Measurements from ENCODE around the gene MYO1D. TPM values are rescaled to one million over a fixed set of nuclear protein-coding genes. Genes with fewer than 3 reads are reported as not detected.

The MYO1D gene
- total and polyA plus RNA-seq, 8 donors = 11.6 to 727 (median 73.4) TPM

GRCh38 chr17:32862940-32863339 is 14.0 kb downstream of the MYO1D start:
- no peak for TF ChIP-seq CTCF (IDR thresholded peaks at IDR 0.05)
- TF ChIP-seq POLR2A (IDR thresholded peaks at IDR 0.05) = no peak
- TF ChIP-seq POLR2AphosphoS5 (IDR thresholded peaks at IDR 0.05) = no peak
- TF ChIP-seq EP300 (IDR thresholded peaks at IDR 0.05) = no peak
- Histone ChIP-seq H3K27me3 (no peaks in the 10 kb centered on the region), H3K4me1 (peaks cover 0 to 30% (median 13%) of the 10 kb centered on the region in 4 donors), H3K27ac (no peak overlapping the region), H3K36me3 (no peaks in the 10 kb centered on the region), H3K9me3 (no peaks in the 10 kb centered on the region), H3K4me3 (no peak overlapping the region)
- 88 to 97% (median 94%) methylated on average over 2 of the region's 2 CpGs for WGBS, 5 donors
- no peak for DNase-seq
- intact Hi-C loops (cut with DNase I; ENCODE audit: low total_unique reads) = no loop called here

GRCh38 chr17:32861981-32862380 is 14.9 kb downstream of the MYO1D start:
- no peaks in the 10 kb centered on the region for H3K9me3 ChIP-seq
- no peaks in the 10 kb centered on the region for H3K27me3 ChIP-seq
- TF ChIP-seq POLR2A (IDR thresholded peaks at IDR 0.05) (no peak), EP300 (IDR thresholded peaks at IDR 0.05) (no peak), CTCF (IDR thresholded peaks at IDR 0.05) (no peak), POLR2AphosphoS5 (IDR thresholded peaks at IDR 0.05) (no peak)
- no peak overlapping the region for H3K27ac ChIP-seq
- no peak overlapping the region for H3K4me3 ChIP-seq
- WGBS, 5 donors = 83 to 93% (median 92%) methylated on average over 4 of the region's 4 CpGs
- peaks cover 0 to 30% (median 12%) of the 10 kb centered on the region in 4 donors for H3K4me1 ChIP-seq
- intact Hi-C loops (cut with DNase I; ENCODE audit: low total_unique reads) = no loop called here
- H3K36me3 ChIP-seq = no peaks in the 10 kb centered on the region
- no peak for DNase-seq

GRCh38 chr17:32859857-32860525 is 16.9 kb downstream of the MYO1D start:
- TF ChIP-seq POLR2A (IDR thresholded peaks at IDR 0.05) = no peak
- TF ChIP-seq CTCF (IDR thresholded peaks at IDR 0.05) = no peak
- TF ChIP-seq POLR2AphosphoS5 (IDR thresholded peaks at IDR 0.05) = no peak
- TF ChIP-seq EP300 (IDR thresholded peaks at IDR 0.05) = no peak
- Histone ChIP-seq H3K4me3 (no peak overlapping the region), H3K9me3 (no peaks in the 10 kb centered on the region), H3K27ac (no peak overlapping the region), H3K36me3 (no peaks in the 10 kb centered on the region), H3K4me1 (peaks cover 0 to 21% (median 11%) of the 10 kb centered on the region in 4 donors), H3K27me3 (no peaks in the 10 kb centered on the region)
- no peak for DNase-seq
- intact Hi-C loops (cut with DNase I; ENCODE audit: low total_unique reads) = no loop called here
- 59 to 88% (median 67%) methylated on average over 2 of the region's 2 CpGs for WGBS, 5 donors

- DNase-seq = no peak
- H3K4me3 ChIP-seq = no peak overlapping the region
- 83 to 90% (median 87%) methylated on average over 3 of the region's 3 CpGs for WGBS, 5 donors
- H3K36me3 ChIP-seq = no peaks in the 10 kb centered on the region
- H3K9me3 ChIP-seq = no peaks in the 10 kb centered on the region
- H3K4me1 ChIP-seq = peaks cover 0 to 14% (median 0%) of the 10 kb centered on the region in 4 donors
- intact Hi-C loops (cut with DNase I; ENCODE audit: low total_unique reads) = no loop called here
- TF ChIP-seq CTCF (IDR thresholded peaks at IDR 0.05) (no peak), POLR2AphosphoS5 (IDR thresholded peaks at IDR 0.05) (no peak), EP300 (IDR thresholded peaks at IDR 0.05) (no peak), POLR2A (IDR thresholded peaks at IDR 0.05) (no peak)
- no peaks in the 10 kb centered on the region for H3K27me3 ChIP-seq
- H3K27ac ChIP-seq = no peak overlapping the region
Measured at GRCh38 chr17:32855620-32856019, 21.3 kb downstream of the MYO1D start.
